ENCODE measurements around the gene FAM240B.

The FAM240B gene

DNA sequence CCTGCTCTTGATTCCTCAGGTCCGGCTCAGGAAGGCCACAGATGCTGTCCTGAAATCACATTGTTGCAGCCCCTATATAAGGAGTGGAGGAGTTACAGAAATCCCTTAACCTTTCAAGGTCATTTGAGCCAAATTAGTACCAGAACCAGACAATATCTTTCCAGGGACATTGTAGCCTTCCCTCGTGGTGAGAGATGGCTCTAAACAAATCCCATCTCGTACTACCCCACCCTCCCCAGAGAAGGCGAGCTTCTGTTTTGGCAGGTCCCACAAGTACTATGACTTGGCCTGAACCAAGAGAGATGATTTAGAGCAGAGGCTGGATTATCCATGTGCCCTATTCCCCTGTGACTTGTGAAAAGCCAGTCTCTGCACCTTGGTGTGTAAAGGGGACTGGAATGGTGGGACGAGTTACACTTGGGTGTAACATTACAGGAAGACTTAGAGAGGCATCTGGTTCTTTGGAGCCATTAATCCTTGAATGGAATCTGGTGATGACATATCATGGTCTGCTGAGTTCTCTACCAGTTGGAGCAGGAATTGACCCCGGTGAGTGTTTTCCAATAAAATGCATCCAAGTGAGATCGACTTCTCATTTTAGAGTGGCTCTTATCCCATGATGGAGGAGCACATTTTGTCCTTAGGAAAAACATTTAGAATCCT, at the start of gene FAM240B:
TSS of gene FAM240B (minus strand) at position 51 of the 663 bp plus-strand sequence. CDS start 16,134 bp downstream, outside the sequence.
- DNase-seq, result no peak

DNA sequence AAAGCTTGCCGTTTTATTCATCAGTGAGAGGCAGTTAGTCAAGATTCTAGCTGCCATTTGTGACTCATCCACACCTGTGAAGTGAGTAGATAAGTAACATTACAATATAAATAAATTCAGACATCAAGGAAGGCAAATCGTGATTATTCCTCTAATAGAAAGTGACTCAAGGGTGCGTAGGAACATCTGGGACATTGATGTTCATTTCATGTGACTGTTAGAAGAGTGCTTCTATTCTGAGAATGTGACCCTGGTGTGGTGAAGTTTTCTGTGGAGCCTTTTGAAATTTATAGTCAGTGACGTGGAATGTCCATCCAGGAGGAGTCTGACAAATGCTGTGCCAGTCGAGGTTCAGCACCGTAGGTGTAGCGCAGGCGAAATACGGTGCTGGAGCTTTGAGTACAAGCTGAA, 48.4 kb upstream of the FAM240B start:
- DNase-seq, result no peak

DNA sequence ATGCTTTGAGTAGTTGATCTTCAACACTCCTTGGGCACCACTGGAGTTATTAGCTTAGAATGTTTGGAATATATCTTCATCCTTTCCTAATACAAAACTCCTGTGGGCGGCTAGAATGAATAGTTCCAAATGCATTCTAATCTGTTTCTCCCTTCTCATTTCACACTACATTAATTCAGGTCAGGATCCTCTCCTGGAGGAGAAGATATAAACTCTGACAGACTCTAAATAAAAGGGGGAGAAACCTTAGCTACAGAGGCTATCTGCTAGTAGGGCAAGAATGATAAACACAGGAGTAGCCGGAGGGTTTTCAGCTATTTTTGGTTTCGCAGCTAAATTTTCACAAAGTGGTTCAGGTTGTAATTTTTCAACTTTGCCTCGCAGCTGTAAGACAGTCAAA, 45.2 kb upstream of the FAM240B start:
- DNase-seq, result no peak

DNA sequence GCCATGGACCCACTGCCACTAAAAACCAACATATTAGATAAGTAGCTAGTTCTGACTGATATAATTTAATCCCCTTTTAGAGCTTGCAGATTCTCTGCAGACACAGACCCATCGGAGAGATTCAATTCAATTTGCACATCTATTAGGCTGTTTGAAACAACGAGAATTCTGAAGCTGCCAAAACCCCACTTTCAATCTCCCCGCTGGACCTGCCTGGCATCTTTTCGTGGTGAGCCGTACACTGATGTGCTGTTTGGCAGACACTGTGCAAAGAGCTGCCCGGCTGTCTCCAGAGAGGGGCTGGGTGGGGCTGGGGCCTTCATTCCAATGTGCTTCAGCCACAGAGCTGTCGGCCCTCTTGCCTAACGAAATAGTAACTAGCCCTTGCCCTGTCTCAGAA, 42.1 kb upstream of the FAM240B start:
- DNase-seq, result no peak

DNA sequence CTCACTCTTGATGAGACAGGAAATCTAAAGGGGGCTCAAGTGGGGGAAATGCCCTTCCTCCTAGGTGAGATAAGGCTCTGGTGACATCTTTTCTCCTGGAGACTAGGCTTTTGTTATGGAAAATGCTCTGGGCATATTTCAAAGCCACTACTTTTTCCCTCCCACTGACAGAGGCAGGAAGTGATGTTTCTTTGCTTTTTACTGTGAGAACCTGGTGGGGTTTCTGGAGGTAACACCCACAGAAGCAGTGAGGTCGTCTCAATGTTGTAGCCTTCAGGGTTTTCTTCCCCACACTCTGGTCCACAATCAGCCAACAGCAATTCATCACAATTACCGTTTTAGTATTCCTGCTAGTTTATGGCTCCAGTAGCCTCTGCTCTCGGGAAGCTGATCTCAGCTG, 41.4 kb upstream of the FAM240B start:
- DNase-seq, result no peak

DNA sequence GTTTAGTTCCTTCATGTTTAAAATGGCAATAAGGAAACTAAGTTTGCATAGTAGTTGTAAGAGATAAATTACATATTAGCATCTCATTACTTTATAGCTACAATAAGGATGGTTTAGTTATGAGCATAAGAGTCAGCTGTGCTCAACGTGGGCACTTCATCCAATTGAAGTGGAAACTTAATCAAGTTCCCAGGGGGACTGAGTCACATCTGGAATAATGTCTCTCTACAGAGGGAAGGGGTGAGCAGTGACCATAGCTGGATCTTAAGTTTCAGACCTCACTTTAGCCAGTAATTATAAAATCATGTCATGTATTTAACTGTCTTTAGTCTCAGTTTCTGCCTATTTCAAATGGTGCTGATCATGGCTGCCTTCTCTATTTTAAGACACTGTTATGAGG, 36.8 kb upstream of the FAM240B start:
- no peak for DNase-seq

DNA sequence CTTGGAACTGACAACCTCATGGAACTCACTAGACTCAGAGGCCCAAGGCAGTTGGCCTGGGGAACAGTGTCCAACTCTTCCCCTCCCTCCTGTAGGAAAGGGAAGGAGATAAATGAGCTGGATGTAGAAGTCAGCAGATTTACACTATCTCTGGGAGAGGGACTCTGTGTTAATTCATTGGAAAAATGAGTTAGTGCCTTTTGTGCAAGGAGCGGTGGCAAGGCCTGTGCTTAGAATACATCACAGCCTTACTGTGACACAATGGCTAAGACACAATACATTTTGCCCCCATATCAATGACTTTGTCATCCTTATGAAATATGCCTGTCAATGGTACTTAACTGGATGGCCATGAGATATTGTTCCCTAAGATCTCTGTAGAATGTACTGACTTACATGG, 28.0 kb upstream of the FAM240B start:
- DNase-seq, result no peak

DNA sequence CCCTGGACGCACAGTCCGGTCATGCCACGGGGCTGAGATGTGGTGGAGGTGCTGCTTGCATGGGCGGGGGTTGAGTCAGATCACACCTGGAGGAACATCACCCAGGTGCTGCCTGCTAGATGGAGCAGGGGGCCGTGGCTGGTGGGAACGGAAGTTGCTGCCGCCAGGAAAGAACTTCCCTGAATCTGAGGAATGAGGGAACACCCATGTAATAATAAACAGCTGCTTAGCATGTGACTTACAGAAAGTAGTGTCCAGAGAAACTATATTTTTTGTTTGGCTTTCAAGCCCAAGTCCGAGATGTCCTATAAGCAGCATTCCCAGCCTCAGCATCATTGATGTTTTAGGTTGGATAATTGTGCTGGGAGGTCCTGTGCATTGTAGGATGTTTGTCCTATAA, 27.1 kb upstream of the FAM240B start:
- DNase-seq, result no peak

DNA sequence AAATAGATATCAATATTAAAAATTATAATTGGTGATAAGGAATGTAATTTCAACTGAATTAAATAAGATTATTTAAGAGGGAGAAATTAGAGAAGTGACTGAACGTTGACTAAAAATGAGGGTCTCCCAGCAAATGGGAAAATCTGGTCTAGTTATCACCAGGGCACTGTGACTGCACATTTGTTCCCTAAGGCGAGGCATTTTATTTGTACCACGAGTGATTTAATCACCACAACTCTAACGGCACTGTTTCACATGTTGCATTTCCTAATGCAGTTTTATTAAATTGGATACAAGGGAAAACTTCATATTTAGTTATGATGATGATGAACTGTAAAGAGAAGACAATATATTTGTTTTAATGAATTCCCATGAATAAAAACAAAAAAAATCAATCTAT, 26.4 kb upstream of the FAM240B start:
- DNase-seq, result no peak

DNA sequence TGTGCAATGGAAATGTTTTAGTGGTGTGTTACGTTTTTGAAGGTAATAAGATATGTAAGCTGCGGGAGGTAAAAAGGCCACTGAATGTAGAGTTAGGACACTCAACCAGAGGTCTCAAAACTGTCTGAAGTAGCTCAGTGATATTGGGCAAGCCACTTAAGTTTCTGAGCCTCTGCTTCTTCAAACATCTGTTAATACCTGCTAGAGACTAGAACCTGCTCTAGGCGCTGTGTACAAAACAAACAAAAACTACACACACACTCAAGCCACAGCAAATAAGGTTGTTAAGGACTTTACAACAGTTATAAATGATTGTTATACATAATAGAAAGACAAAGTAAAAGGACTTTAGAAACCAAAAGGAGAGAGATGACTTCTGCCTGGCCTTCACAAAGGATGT, 24.6 kb upstream of the FAM240B start:
- DNase-seq, result no peak

DNA sequence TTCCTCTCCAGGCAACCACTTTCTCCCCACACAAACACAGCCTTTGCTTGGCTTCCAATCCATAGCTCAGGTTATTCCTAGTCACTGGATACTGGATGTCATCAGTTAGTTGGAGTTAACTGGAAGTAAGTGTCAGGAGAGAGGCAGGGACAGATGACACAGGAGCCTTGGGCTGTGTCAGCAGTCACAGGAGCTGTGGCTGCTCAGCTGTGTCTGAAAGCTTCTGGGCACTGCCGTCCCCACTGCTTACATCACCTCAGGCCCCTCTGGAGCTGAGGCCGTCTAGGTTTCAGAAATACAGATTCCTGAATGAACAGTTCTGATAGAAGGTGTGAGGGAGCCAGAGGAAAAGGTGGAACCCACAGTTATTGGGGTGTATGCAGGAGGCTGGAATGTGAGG, 17.3 kb upstream of the FAM240B start:
- DNase-seq, result no peak

DNA sequence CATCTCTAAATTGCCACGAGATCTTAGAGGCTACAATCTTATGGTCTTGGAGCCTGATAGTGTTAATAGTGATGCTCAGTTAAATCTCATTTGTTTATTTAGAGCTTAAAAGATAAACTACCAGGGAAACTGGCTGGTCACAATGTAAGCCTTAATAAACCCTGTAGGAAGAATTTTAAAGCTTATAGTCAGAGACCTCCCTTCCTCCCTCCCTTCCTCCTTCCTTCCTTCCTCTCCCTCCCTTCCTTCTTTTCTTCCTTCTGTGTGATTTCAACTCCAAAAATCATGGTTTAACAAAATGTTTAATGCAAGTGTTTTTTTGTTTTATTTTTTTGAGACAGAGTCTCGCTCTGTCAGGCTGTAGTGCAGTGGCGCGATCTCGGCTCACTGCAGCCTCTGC, 14.9 kb upstream of the FAM240B start:
- no peak for DNase-seq

DNA sequence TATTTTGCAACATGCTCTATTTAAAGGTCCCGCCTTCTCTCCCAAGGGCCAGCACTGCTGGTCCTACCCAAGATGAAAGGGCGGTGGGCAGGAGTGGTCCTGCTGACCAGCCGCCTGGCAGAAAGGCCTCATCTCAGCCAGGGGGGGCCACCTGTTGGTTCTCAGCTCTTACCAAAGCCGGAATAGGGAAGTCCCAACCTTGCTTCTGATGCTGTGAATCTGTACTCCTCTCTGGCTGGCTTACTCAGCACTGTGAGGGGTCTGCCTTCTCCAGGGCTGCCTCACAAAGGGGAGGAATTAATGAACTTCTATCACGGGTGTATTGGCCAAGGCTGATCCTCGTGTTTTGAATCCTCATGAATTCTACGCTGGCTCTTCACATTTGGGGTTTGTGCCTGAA, 13.6 kb upstream of the FAM240B start:
- DNase-seq, result no peak

DNA sequence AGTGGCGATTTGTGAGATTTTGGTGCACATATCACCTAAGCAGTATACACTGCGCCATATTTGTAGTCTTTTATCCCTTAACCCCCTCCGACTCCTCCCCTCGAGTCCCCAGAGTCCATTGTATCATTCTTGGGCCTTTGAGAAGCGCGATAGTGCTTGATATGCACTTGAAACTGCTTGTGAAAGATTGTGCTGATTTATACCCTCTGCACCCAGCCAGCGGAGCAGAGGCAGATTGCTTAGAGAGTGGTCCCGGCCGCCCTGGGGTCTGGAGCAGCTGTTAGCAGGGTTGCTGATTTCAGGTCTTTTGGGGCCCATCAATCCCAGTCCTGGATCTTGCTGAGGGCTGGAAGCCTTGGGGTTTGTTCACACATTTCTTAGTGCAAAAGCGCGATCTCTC, 13.0 kb upstream of the FAM240B start:
- no peak for DNase-seq

DNA sequence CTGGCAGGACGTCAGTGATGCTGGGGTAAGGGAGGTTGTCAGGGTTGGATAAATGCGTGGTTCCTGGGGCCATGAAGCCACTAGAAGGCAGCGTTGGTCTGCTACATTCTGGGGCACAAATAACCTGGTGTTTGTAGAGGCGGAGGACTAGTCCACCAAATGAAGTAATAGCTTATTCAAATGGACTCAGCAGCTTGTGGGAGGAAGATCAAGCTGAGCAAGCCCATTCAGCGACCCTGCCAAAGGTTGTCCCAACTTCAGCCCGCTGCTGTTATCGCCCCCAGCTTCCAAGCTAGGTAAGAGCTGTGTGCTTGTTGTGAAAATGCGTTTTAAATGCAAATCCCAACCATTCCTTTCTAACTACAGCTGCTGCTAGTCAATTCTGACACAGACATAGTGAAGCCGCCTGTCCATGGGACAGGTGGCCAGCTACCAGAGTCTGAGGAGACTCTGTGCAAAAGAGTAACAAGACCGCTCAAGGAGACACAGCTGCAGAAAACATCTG, 7.6 kb upstream of the FAM240B start:
- DNase-seq, result no peak

DNA sequence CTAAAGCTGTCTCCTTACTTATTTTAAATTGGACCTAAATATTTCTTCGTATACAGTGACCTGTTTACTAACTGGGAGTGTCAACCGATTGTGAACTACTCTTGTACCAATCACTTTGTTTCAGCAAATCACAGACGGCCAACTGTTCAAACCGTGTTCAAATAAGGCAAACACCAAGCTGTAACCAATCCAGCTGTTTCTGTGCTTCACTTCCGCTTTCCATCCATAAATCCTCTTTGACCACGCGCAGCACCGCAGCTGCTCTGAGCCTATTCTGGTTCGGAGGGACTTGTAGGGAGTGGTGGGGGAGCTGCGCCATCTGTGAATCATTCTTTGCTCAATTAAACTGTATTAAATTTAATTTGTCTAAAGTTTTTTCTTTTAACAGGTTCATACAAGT, 4.8 kb upstream of the FAM240B start:
- no peak for DNase-seq

DNA sequence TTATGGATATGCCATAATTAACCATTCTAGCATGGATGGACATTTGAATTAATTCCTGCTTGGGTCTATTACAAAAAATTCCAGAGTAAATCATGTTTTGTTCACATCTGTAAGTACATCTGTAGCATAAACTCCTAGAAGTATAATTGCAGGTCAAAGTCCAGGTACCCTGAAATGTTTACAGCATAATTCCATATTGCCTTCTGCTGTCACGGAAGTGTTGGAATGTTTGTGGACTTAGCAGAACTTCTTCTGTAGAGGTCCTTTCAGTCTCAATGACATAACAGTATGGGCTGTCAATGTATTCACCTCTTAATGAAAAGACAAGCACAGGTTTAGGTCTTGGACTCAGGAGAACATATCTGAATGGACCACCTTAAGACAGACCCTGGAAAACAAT, 1.8 kb downstream of the FAM240B start:
- no peak for DNase-seq

DNA sequence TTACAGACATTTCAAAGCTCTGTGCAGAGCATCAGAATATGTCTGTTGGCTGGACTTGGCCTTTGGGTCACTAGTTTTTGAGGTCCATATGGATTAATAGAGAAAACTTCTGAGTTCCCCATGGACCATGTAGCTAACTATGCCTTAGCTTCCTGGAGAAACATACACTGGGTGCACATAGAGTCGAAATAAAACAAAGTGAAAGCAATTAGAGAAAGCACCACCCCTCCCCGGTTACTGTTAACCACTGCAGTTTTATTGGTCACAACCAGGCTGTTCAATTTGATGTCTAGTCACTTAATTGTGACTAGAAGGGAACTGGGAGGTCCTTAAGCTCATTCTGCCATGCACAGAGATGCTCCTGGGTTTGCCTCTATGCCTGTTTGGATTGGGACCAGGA, 4.2 kb downstream of the FAM240B start:
- DNase-seq, result no peak

DNA sequence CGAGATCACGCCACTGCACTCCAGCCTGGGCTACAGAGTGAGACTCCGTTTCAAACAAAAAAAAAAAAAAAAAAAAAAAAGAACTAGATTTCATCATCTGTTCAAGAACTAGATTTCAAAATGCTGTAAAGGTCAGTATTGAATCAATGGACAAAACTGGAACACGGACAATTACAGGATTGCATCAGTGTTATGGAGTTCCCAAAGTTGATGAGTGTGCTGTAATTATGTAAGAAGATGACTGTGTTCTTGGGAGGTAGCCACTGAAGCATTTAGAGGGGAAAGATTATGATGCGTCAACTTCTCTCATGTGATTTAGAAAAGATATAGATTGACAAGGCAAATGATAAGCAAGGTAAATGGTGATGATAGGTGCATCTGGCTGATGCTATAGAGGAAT, 6.5 kb downstream of the FAM240B start:
- DNase-seq, result no peak

DNA sequence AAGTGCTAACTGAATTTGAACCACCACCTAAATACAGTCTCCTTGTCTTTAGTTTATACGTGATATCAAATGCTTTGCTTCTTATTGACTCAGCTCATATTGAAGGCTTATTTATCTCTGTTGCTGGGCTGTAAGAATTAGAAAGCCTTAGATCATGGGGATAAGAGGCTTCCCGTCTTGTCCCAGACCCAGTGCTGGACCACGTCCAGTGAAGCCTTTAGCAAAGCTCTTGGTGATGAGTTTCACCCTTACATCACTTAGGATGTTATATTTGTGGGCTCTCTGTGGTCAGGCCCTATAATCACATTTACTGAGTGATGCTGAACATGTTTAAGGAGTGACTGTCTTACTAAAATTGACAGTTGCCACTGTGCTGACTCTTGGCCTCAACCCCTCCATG, 11.2 kb downstream of the FAM240B start:
- no peak for DNase-seq

DNA sequence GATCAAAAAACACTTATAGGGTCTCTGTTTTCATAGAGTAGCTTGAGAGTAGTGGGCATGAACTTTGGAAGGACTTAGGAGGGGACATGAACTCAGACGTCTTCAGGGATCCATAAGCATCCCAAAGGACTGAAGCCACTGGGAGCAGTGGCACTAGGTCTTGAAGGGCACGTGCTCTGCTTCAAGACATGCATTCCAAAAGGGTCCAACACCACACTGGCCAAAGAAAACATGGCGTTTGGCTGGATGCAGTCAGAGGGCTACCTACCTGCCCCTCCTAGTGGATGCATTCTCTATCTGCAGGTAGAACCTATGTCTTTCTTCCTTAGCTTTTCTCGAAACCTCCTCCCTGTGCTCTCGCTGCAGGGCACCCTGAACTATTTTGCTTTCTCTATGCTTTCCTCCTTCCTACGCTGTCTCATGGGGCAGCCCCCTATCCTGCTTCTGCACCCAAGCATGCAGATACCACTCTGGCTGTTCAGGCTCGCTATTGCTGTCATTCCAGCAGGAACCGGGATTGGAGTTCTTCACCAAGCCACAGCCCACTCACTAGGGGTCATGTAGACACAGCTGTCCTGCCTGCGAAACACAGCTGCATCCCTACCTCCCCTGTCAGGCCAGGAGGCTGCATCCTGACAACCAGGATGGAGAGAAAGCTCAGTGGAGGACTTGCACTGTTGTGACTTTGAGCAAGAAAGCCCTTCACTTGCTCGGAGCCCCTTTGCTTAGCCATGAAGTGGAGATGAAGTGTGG, 11.9 kb downstream of the FAM240B start:
- no peak for DNase-seq

DNA sequence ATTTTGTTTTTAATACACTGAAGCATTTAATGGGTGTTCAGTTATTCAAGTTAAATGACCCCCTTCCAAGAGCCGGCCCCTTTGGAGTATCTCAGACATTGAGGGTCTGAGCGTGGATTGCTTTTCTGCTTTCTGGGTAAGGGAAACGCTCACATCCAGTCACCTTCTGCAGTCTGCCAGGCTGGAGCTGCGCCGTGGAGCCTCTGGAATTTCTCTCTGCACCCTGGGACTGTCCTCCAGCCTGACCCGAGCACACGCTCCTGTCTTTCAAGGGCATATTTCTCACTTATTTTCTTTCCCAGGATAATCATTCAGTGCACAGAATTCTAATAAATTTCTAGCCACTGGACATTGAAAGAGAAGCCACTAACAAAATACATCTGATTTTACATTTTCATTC, 13.4 kb downstream of the FAM240B start:
- no peak for DNase-seq

DNA sequence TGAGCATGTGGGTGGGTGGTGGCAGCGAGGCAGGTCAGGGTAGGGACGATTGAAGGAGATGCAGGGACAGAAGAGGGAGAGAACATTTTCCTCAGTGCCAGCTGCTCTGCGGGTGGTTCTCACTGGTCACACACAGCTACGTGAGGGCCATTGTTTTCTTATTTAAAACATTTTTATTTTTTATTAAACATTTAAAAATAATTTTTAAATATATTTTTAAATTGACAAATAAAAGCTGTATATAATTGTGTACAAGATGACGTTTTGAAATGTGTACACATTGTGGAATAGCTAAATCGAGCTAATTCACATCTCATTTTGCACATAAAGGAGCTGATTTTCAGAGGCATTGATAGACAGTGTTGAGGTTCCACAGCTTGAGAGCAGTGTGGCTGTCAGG, 14.0 kb downstream of the FAM240B start:
- DNase-seq, result no peak

DNA sequence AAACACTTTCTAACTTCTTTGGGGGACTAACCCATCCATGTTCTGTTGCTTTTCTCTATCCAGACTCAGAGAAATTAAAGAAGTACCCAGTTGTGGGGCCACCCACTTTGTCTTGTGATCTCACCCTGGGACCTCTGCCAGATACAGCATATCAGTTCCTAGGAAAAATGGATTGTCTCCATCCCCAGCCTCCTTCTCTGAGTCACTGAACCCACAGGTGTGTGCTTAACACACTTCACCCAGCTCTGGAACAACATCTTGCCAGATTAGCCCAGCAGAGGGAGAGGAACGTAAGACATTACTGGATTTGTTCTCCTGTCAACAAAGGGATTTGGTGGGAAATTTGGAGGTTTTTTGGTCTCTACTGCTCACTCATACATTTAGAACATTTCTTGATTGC, 19.2 kb downstream of the FAM240B start:
- no peak for DNase-seq

DNA sequence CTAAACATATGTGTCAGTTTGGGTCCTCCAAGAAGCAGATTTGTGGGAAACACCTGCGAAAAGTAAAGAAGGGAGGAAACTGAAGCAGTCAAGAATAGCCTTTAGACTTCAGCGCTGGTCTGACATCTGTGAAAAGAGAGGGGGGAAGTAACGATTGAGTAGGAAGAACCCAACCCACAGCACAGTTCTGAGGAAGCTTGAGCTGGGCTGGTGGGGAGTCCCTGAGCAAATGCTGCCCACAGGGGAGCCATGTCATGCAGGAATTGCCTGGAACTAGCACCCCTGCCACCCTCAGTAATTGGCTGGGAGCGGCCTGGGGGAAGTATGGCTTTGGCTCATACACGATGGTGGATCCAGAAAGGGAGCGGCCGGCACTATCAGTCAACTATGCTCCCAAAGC, 20.6 kb downstream of the FAM240B start:
- no peak for DNase-seq

Measured in bone marrow (tissue), 2 donors.